Fibroblast of mammary gland (primary cell): ENCODE measurements around the gene SPATS2.
A peak's percentile ranks its signal among the peaks of the same experiment; 100 is the strongest.
"Not testable (repeated sequence)": the region's sequence is repeated elsewhere in the genome, so short reads cannot be mapped to it uniquely, and the experiment has no call there.

Experiments used
- DNase-seq: peaks from one replicate; pipeline ENCODE4 v3.0.0-alpha.2; 2010; ENCODE audit warnings: low read depth
- H3K4me3 ChIP-seq: 2 replicates; pipeline ENCODE4 v1.5.1; 2011; ENCODE audit warnings: low read depth, mild to moderate bottlenecking, low read length, moderate library complexity; ENCODE audit not compliant: control insufficient read depth
- TF ChIP-seq, protein P1 (sequence below): conservative IDR thresholded peaks from 2 replicates; pipeline ENCODE4 v1.5.1; 2011; ENCODE audit warnings: low read depth, low read length, inconsistent platforms; ENCODE audit not compliant: control insufficient read depth, insufficient read depth

Gene SPATS2

GRCh38 chr12:49367381-49368239 lies at the start of gene SPATS2:
Gene SPATS2 (plus strand): TSS chr12:49367462. CDS start chr12:49461013, 93,551 bp downstream.
- H3K4me3 ChIP-seq, result peak within 1 kb of the TSS; percentile 69
- DNase-seq, result no peak
- TF ChIP-seq, protein P1, sequence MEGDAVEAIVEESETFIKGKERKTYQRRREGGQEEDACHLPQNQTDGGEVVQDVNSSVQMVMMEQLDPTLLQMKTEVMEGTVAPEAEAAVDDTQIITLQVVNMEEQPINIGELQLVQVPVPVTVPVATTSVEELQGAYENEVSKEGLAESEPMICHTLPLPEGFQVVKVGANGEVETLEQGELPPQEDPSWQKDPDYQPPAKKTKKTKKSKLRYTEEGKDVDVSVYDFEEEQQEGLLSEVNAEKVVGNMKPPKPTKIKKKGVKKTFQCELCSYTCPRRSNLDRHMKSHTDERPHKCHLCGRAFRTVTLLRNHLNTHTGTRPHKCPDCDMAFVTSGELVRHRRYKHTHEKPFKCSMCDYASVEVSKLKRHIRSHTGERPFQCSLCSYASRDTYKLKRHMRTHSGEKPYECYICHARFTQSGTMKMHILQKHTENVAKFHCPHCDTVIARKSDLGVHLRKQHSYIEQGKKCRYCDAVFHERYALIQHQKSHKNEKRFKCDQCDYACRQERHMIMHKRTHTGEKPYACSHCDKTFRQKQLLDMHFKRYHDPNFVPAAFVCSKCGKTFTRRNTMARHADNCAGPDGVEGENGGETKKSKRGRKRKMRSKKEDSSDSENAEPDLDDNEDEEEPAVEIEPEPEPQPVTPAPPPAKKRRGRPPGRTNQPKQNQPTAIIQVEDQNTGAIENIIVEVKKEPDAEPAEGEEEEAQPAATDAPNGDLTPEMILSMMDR, result no peak

- not testable (repeated sequence) for DNase-seq, H3K4me3 ChIP-seq
Observed at GRCh38 chr12:49320411-49321103, 46.7 kb upstream of the SPATS2 start.

DNA sequence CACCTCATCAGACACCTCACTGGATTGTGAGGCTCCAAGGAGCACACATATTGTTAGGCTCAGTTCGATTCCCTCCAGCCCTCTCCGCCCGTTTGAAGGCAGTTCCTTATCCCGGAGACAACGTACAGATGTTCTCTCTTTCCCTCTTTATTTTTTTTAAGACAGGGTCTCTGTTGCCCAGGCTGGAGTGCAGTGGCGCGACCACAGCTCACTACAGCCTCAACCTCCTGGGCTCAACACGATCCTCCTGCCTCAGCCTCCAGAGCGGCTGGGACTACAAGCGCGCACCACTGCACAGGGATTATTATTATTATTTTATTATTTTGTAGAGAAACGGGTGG lies 44.9 kb upstream of the SPATS2 start:
- TF ChIP-seq, protein P1, result no peak
- H3K4me3 ChIP-seq, result peak overlapping the region; percentile 94

DNA sequence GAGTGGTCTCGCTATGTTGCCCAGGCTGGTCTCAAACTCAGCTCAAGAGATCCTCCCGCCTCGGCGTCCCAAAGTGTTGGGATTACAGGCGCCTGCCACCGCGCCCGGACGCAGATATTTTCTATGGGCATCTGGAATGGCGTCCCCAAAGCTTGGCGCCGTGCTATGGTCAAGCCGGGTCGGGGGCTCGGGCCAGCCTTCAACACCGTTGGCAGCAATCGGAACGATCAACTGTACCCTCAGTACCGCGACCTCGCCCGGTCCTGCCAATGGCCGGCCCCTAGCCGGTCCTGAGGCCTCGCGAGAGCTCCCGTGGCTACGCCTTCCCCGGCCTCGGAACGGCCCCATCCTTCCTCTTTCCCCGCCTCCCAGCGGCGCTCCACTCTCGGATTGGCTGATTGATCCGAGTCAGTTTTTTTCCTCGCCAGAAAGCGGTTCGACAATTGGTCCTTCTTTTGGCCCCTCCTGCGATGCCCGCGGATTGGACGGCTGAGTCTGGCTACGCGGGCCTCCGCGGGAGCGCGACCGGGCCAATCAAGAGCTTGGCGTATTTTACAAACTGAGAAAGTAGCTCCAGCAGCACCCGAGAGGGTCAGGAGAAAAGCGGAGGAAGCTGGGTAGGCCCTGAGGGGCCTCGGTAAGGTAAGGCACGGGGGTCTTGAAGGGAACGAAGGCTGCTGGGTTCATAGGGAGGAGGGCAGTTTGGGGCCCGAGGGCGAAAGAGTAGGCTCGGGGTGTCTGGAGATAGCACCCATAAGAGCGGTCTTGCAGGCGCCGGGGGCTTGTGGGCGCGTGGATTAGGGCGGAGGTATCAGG lies 44.3 kb upstream of the SPATS2 start, which contains the start of gene TROAP:
TSS of gene TROAP (plus strand) at position 548 of the 816 bp plus-strand sequence. CDS start 354 bp downstream, outside the sequence.
- TF ChIP-seq, protein P1, result no peak
- DNase-seq, result peak; percentile 98
- H3K4me3 ChIP-seq, result peak within 1 kb of the TSS; percentile 94

More for the DNA sequence above, 44.9 kb upstream of the SPATS2 start:
- DNase-seq, result no peak

DNA sequence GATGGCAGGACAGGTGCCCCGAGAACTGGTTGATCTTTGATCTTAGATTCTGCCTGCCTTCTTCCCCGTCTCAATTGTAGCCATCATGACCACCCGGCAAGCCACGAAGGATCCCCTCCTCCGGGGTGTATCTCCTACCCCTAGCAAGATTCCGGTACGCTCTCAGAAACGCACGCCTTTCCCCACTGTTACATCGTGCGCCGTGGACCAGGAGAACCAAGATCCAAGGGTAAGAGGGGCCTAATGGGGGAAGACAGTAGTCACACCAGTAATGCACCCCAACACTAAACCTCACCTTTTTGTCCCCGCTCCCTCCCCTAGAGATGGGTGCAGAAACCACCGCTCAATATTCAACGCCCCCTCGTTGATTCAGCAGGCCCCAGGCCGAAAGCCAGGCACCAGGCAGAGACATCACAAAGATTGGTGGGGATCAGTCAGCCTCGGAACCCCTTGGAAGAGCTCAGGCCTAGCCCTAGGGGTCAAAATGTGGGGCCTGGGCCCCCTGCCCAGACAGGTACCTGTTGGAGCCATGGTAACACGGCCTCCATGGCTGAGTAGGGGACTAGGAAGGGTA lies 43.7 kb upstream of the SPATS2 start:
- no peak for DNase-seq
- H3K4me3 ChIP-seq, result peak overlapping the region; percentile 94
- TF ChIP-seq, protein P1, result no peak

- TF ChIP-seq, protein P1, result no peak
- H3K4me3 ChIP-seq, result no peak overlapping the region
- DNase-seq, result no peak
Observed at GRCh38 chr12:49325606-49326005, 41.7 kb upstream of the SPATS2 start.
